HEK293 (cell line): ENCODE results near the gene DRD4.

Experiments
- CTCF ChIA-PET: fragments of 350-600 bp; formaldehyde crosslinking; extraction: SDS; loops from one replicate; lab custom pipeline; 2021; ENCODE audit warnings: antibody characterized with exemption; lab: Yijun Ruan, JAX
- POLR2A ChIA-PET: fragments of 300-600 bp; formaldehyde crosslinking; extraction: SDS; loops from one replicate; lab custom pipeline; 2020; ENCODE audit warnings: antibody characterized with exemption, inconsistent platforms; lab: Yijun Ruan, JAX
- H3K27ac ChIP-seq: fragments of 200-500 bp; sonication (Bioruptor generic); 2 replicates; pipeline ENCODE4 v1.5.1; 2014; ENCODE audit warnings: low read depth, low read length, control low read depth, inconsistent platforms; ENCODE audit errors: extremely low read depth
- H3K36me3 ChIP-seq, 2 experiments: fragments of 200-500 bp in 1 of 2; sonication (Bioruptor generic) in 1 of 2; 1 replicate in 1 of 2; 2 replicates in 1 of 2; pipeline ENCODE4 v1.5.1; 2014 to 2017; ENCODE audit warnings: inconsistent platforms in 2 of 2, low read length in 2 of 2; ENCODE audit not compliant: control insufficient read depth in 2 of 2, insufficient read depth in 1 of 2
- H3K4me1 ChIP-seq: fragments of 200-500 bp; sonication (Bioruptor generic); 2 replicates; pipeline ENCODE4 v1.5.1; 2014; ENCODE audit warnings: mild to moderate bottlenecking, low read length, inconsistent platforms; ENCODE audit not compliant: control insufficient read depth, insufficient read depth
- H3K4me3 ChIP-seq: 2 replicates; pipeline ENCODE4 v1.5.1; 2011; ENCODE audit warnings: low read depth, mild to moderate bottlenecking, control low read depth, low read length, moderate library complexity
- H3K9me3 ChIP-seq: fragments of 200-500 bp; sonication (Bioruptor generic); 2 replicates; pipeline ENCODE4 v1.5.1; 2014; ENCODE audit warnings: low read depth, low read length, inconsistent platforms; ENCODE audit not compliant: control insufficient read depth, insufficient read depth
- GLIS2 ChIP-seq: fragments of 450-650 bp; formaldehyde crosslinking; IDR thresholded peaks from 2 replicates; pipeline ENCODE4 v1.5.1; 2016; ENCODE audit warnings: missing biosample characterization, missing genetic modification characterization
- PRDM1 ChIP-seq: fragments of 450-650 bp; formaldehyde crosslinking; IDR thresholded peaks from 2 replicates; pipeline ENCODE4; 2016; ENCODE audit warnings: missing biosample characterization, missing genetic modification characterization
- SCRT1 ChIP-seq: fragments of 450-650 bp; formaldehyde crosslinking; IDR thresholded peaks from 2 replicates; pipeline ENCODE4 v1.5.1; 2016; ENCODE audit warnings: missing biosample characterization, missing genetic modification characterization, borderline replicate concordance
- ZBTB11 ChIP-seq: fragments of 450-650 bp; formaldehyde crosslinking; conservative IDR thresholded peaks from 2 replicates; pipeline ENCODE4 v1.5.1; 2016; ENCODE audit warnings: low read depth, missing biosample characterization, missing genetic modification characterization
- ZBTB44 ChIP-seq: fragments of 450-650 bp; IDR thresholded peaks from 2 replicates; pipeline ENCODE4 v1.5.1; 2018; ENCODE audit warnings: missing biosample characterization, mild to moderate bottlenecking, missing genetic modification characterization
- ZNF10 ChIP-seq: fragments of 450-650 bp; formaldehyde crosslinking; IDR thresholded peaks from 2 replicates; pipeline ENCODE4 v1.5.1; 2017; ENCODE audit warnings: missing biosample characterization, missing genetic modification characterization
- ZNF133 ChIP-seq: fragments of 450-650 bp; formaldehyde crosslinking; IDR thresholded peaks from 2 replicates; pipeline ENCODE4 v1.5.1; 2016; ENCODE audit warnings: missing biosample characterization, missing genetic modification characterization
- ZNF148 ChIP-seq: fragments of 450-650 bp; formaldehyde crosslinking; IDR thresholded peaks from 2 replicates; pipeline ENCODE4 v1.5.0; 2017; ENCODE audit warnings: missing biosample characterization, missing genetic modification characterization, borderline replicate concordance
- ZNF174 ChIP-seq: fragments of 450-650 bp; formaldehyde crosslinking; IDR thresholded peaks from 2 replicates; pipeline ENCODE4 v1.5.0; 2017; ENCODE audit warnings: missing biosample characterization, mild to moderate bottlenecking, missing genetic modification characterization
- ZNF214 ChIP-seq: fragments of 450-650 bp; formaldehyde crosslinking; IDR thresholded peaks from 2 replicates; pipeline ENCODE4 v1.5.1; 2017; ENCODE audit warnings: missing biosample characterization, mild to moderate bottlenecking, missing genetic modification characterization, borderline replicate concordance
- ZNF292 ChIP-seq: fragments of 450-650 bp; formaldehyde crosslinking; IDR thresholded peaks from 2 replicates; pipeline ENCODE4 v1.5.1; 2016; ENCODE audit warnings: low read depth, missing biosample characterization, missing genetic modification characterization, borderline replicate concordance
- ZNF335 ChIP-seq: fragments of 450-650 bp; formaldehyde crosslinking; conservative IDR thresholded peaks from 2 replicates; pipeline ENCODE4 v1.5.1; 2016; ENCODE audit warnings: missing biosample characterization, missing genetic modification characterization
- ZNF423 ChIP-seq: fragments of 450-650 bp; formaldehyde crosslinking; IDR thresholded peaks from 2 replicates; pipeline ENCODE4 v1.5.1; 2016; ENCODE audit warnings: missing biosample characterization, missing genetic modification characterization
- ZNF426 ChIP-seq: fragments of 450-650 bp; formaldehyde crosslinking; IDR thresholded peaks from 2 replicates; pipeline ENCODE4 v1.5.1; 2017; ENCODE audit warnings: missing biosample characterization, missing genetic modification characterization, mild to moderate bottlenecking, inconsistent platforms, moderate library complexity
- ZNF48 ChIP-seq: fragments of 450-650 bp; formaldehyde crosslinking; IDR thresholded peaks from 2 replicates; pipeline ENCODE4 v1.5.1; 2016; ENCODE audit warnings: missing biosample characterization, missing genetic modification characterization
- ZNF548 ChIP-seq: fragments of 450-650 bp; formaldehyde crosslinking; IDR thresholded peaks from 2 replicates; pipeline ENCODE4 v1.5.1; 2016; ENCODE audit warnings: missing biosample characterization, missing genetic modification characterization
- ZNF580 ChIP-seq: fragments of 450-650 bp; formaldehyde crosslinking; IDR thresholded peaks from 2 replicates; pipeline ENCODE4 v1.5.1; 2016; ENCODE audit warnings: missing biosample characterization, missing genetic modification characterization
- ZNF585B ChIP-seq: fragments of 450-650 bp; formaldehyde crosslinking; IDR thresholded peaks from 2 replicates; pipeline ENCODE4 v1.5.1; 2016; ENCODE audit warnings: missing biosample characterization, missing genetic modification characterization
- ZNF639 ChIP-seq: fragments of 450-650 bp; formaldehyde crosslinking; IDR thresholded peaks from 2 replicates; pipeline ENCODE4 v1.5.1; 2016; ENCODE audit warnings: missing biosample characterization, missing genetic modification characterization
- ZNF660 ChIP-seq: fragments of 450-650 bp; IDR thresholded peaks from 2 replicates; pipeline ENCODE4 v1.5.1; 2018; ENCODE audit warnings: missing biosample characterization, mild to moderate bottlenecking, missing genetic modification characterization
- ZNF785 ChIP-seq: fragments of 450-650 bp; formaldehyde crosslinking; IDR thresholded peaks from 2 replicates; pipeline ENCODE4 v1.5.1; 2016; ENCODE audit warnings: missing biosample characterization, missing genetic modification characterization
- ZNF830 ChIP-seq: fragments of 450-650 bp; IDR thresholded peaks from 2 replicates; pipeline ENCODE4 v1.5.0; 2018; ENCODE audit warnings: missing biosample characterization, missing genetic modification characterization, low read depth, mild to moderate bottlenecking, moderate library complexity
- ZSCAN18 ChIP-seq: fragments of 450-650 bp; formaldehyde crosslinking; IDR thresholded peaks from 2 replicates; pipeline ENCODE4 v1.5.1; 2016; ENCODE audit warnings: missing biosample characterization, missing genetic modification characterization
- ZSCAN30 ChIP-seq: fragments of 450-650 bp; IDR thresholded peaks from 2 replicates; pipeline ENCODE4 v1.5.1; 2018; ENCODE audit warnings: missing biosample characterization, mild to moderate bottlenecking, missing genetic modification characterization, moderate library complexity

DRD4 gene

GRCh38 chr11:680476-680875 lies 43.4 kb downstream of the DRD4 start:
- H3K27ac ChIP-seq = no peak overlapping the region
- POLR2A ChIA-PET = interaction anchor here (0.7 to 0.9 kb wide), 2 partner anchors 9 to 43 kb away, joined by 3 read pairs; no protein-coding TSS in a partner anchor
- CTCF ChIA-PET = interaction anchor here (0.7 to 1.8 kb wide), 2 partner anchors 44 to 126 kb away, joined by 3 to 5 read pairs; no protein-coding TSS in a partner anchor
- peaks cover 8 to 91% of the 10 kb centered on the region in 2 experiments; a peak in 2 of 3 replicates for H3K36me3 ChIP-seq
- H3K4me1 ChIP-seq = no peaks in the 10 kb centered on the region
- TF ChIP-seq ZNF426 (tag by site-specific recombination) (no peak), ZNF830 (tag by site-specific recombination) (no peak), ZBTB11 (tag by site-specific recombination) (no peak), PRDM1 (tag by site-specific recombination) (no peak), ZNF292 (tag by site-specific recombination) (no peak), ZNF423 (tag by site-specific recombination) (no peak), ZNF133 (tag by site-specific recombination) (no peak), ZNF174 (tag by site-specific recombination) (no peak), ZNF148 (tag by site-specific recombination) (no peak), ZNF785 (tag by site-specific recombination) (no peak), GLIS2 (tag by site-specific recombination) (no peak), ZNF660 (no peak), ZNF48 (tag by site-specific recombination) (no peak), ZSCAN18 (tag by site-specific recombination) (no peak)
- H3K9me3 ChIP-seq = no peaks in the 10 kb centered on the region
- H3K4me3 ChIP-seq = no peak overlapping the region

- CTCF ChIA-PET = interaction anchor here (1.8 kb wide), 1 partner anchor 43 kb away, joined by 5 read pairs; no protein-coding TSS in a partner anchor
- no peaks in the 10 kb centered on the region for H3K9me3 ChIP-seq
- no peak overlapping the region for H3K4me3 ChIP-seq
- H3K36me3 ChIP-seq = peaks cover 7 to 94% of the 10 kb centered on the region in 2 experiments; a peak in 2 of 3 replicates
- POLR2A ChIA-PET = interaction anchor here (0.7 to 1.5 kb wide), 3 partner anchors 9 to 43 kb away, joined by 3 to 6 read pairs (median 3); partner anchors contain the start of genes DEAF1 and TMEM80
- no peak overlapping the region for H3K27ac ChIP-seq
- H3K4me1 ChIP-seq = no peaks in the 10 kb centered on the region
- TF ChIP-seq ZSCAN30 (tag by site-specific recombination) (no peak), ZNF580 (no peak), ZBTB44 (no peak), ZNF335 (tag by site-specific recombination) (no peak), ZNF639 (no peak), ZNF585B (tag by site-specific recombination) (no peak), ZNF548 (no peak), PRDM1 (tag by site-specific recombination) (no peak), ZNF10 (tag by site-specific recombination) (no peak), SCRT1 (tag by site-specific recombination) (no peak), ZNF214 (tag by site-specific recombination) (no peak)
Measured at GRCh38 chr11:680970-681369, 43.9 kb downstream of the DRD4 start.
